Common myeloid progenitor, CD34-positive (primary cell): Measurements from ENCODE around the gene WDR54.

ENCODE experiments used
- CTCF ChIA-PET: fragments of 350-600 bp; sonication (Branson Sonifier 250); formaldehyde crosslinking; loops from one replicate; lab custom pipeline; 2021; ENCODE audit warnings: antibody characterized with exemption; lab: Charles Lee
- POLR2A ChIA-PET: fragments of 350-600 bp; sonication (Branson Sonifier 250); formaldehyde crosslinking; loops from one replicate; lab custom pipeline; 2021; ENCODE audit warnings: antibody characterized with exemption; lab: Charles Lee
- DNase-seq, 3 donors: peaks; one replicate each; pipeline versions ENCODE4 v3.0.0 to v3.0.0-alpha.2; 2013
- H3K27ac ChIP-seq, 2 experiments: 1 replicate in 1 of 2; 2 replicates in 1 of 2; pipeline ENCODE4 v1.7.0; 2013; ENCODE audit warnings: inconsistent platforms in 2 of 2, low read length in 2 of 2, mild to moderate bottlenecking in 2 of 2, low read depth in 1 of 2, moderate library complexity in 1 of 2; ENCODE audit not compliant: severe bottlenecking in 2 of 2, insufficient read depth in 1 of 2, poor library complexity in 1 of 2
- H3K27me3 ChIP-seq, 5 experiments: replicated peaks in 2 of 5; 1 replicate in 3 of 5; 2 replicates in 2 of 5; pipeline versions ENCODE4 v1.6.1 to v1.7.0; 2013; ENCODE audit warnings: low read length in 4 of 5, mild to moderate bottlenecking in 2 of 5, moderate library complexity in 2 of 5, inconsistent platforms in 1 of 5; ENCODE audit not compliant: insufficient read depth in 5 of 5, control insufficient read depth in 4 of 5
- H3K36me3 ChIP-seq, 4 experiments: 1 replicate in 2 of 4; 2 replicates in 2 of 4; pipeline versions ENCODE4 v1.6.1 to v1.7.0; 2013; ENCODE audit warnings: low read length in 3 of 4, control low read depth in 1 of 4, mild to moderate bottlenecking in 1 of 4; ENCODE audit not compliant: control insufficient read depth in 4 of 4, insufficient read depth in 4 of 4
- H3K4me1 ChIP-seq, 4 experiments: 1 replicate in 3 of 4; 2 replicates in 1 of 4; pipeline versions ENCODE4 v1.6.1 to v1.7.1; 2013; ENCODE audit warnings: low read length in 3 of 4, mild to moderate bottlenecking in 3 of 4, control low read depth in 1 of 4, inconsistent platforms in 1 of 4, moderate library complexity in 1 of 4; ENCODE audit not compliant: control insufficient read depth in 4 of 4, insufficient read depth in 4 of 4; ENCODE audit errors: control extremely low read depth in 1 of 4
- H3K4me3 ChIP-seq, 7 experiments: 1 replicate in 4 of 7; 2 replicates in 3 of 7; pipeline versions ENCODE4 v1.5.1 to v1.7.0; 2013; ENCODE audit warnings: mild to moderate bottlenecking in 7 of 7, low read length in 6 of 7, moderate library complexity in 6 of 7, inconsistent platforms in 2 of 7, low read depth in 2 of 7, control low read depth in 1 of 7; ENCODE audit not compliant: insufficient read depth in 4 of 7, control insufficient read depth in 1 of 7; ENCODE audit errors: extremely low read depth in 1 of 7
- H3K9me3 ChIP-seq, 5 experiments: 1 replicate in 4 of 5; 2 replicates in 1 of 5; pipeline versions ENCODE4 v1.6.1 to v1.7.1; 2013; ENCODE audit warnings: low read length in 4 of 5, mild to moderate bottlenecking in 2 of 5, inconsistent platforms in 1 of 5, low read depth in 1 of 5, moderate library complexity in 1 of 5; ENCODE audit not compliant: control insufficient read depth in 4 of 5, insufficient read depth in 2 of 5; ENCODE audit errors: control extremely low read depth in 1 of 5
- WGBS: methylation state at CpG from one replicate; pipeline ENCODE4 v1.1.5; 2013; ENCODE audit not compliant: insufficient coverage; 5-methylcytosine and 5-hydroxymethylcytosine counted together

The WDR54 gene

DNA sequence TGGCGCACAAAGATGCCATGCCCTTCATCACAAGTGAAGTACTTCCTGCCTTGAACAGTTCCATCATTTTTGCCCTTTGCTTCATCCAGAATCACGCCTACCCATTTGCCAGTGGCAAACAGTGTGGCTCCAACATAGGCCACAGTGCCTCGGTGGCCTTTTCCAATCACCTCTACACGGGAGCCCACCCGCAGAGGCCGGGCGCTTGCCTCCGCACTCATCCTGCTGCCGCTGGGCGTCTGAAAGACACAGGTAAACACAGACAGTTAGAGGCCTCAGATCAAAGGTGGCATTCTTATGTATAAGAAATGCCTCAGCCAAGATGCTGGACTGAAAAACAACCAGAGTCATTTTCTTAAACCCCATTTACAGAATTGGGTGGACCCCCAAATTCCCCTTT, 43.5 kb upstream of the WDR54 start:
- ChIA-PET CTCF (no interaction called here), POLR2A (no interaction called here)
- no peaks in the 10 kb centered on the region for H3K9me3 ChIP-seq
- peaks cover 0 to 15% (median 12%) of the 10 kb centered on the region in 4 experiments for H3K4me1 ChIP-seq
- DNase-seq: no peak
- no peak overlapping the region for H3K4me3 ChIP-seq
- H3K27me3 ChIP-seq: no peaks in the 10 kb centered on the region
- no peak overlapping the region for H3K27ac ChIP-seq
- peaks cover 0 to 30% (median 21%) of the 10 kb centered on the region in 4 experiments for H3K36me3 ChIP-seq
- 95% methylated on average over 10 of the region's 10 CpGs for WGBS

DNA sequence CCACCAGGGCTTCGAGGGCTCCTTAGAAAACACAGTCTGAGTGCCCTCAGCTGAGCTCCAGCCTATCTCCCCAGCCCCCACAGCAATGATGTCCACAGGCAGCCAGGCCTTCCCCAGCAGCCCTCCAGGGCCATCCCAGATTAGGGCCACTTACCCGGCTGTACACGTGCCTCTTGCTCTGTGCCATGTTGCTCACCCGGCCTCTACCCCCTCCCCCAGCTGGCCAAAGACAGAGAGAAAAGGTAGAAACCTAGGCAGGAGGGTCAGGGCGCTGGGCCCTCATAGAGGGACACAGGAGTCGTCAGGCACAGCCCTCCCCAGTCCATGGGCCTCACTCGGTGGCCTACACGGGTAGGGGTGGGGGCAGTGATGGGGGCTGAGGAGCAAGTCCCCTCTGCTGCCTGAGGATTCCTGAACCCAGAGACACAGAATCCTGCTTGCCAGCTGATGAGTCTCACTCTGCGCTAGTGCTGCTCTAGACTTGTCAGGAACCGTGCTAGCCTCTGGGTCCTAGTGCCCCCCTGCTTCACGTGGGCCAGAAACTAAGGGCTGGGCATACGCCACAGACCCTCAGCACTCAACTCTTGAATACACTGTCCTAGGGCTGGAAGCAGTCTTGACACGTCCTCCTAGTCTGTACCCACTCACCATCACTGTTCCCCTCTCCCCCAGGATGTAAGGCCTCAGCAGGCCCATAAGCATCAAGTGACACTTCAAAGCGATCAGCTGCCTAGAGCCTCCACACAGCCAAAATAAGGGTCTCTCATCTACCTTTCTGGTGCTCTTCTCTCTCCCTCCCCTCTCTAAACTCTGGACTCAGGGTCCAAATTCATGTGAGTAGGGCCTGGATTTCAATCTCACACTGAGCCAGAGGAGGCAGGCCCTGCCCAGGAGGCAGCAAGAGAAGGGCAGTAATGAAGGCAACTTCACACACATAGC, 41.4 kb upstream of the WDR54 start, which contains the start of gene DCTN1:
Gene DCTN1 (minus strand): TSS at position 461 of the 939 bp plus-strand sequence. CDS start 274 bp downstream, at position 187.
- Histone ChIP-seq H3K27ac (peak within 1 kb of the TSS; percentile 6 to 46), H3K4me3 (peak within 1 kb of the TSS in 4 of 7 experiments; percentile 20 to 64 (median 44))
- peak; percentile 12 to 55 (median 25) for DNase-seq

DNA sequence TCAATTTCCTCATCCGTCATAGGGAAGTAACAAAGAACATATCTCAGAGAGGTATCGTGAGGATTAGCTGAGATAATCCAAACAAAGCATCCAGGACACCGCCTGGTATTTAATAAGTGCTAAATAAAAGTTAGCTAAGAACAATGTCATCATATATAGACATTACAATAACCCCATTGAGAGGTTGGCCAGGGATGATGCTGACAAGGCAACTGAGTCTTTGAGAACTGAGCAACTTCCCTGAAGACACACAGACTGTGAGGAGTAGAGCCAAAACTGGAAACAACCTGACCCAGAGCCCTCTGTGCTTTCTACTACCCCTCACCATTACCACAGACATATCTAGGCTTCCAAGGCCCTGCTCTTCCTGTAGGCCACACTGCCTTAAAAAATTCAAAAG, 39.8 kb upstream of the WDR54 start:
- Histone ChIP-seq H3K9me3 (no peaks in the 10 kb centered on the region), H3K4me3 (no peak overlapping the region), H3K27ac (no peak overlapping the region), H3K27me3 (no peaks in the 10 kb centered on the region), H3K36me3 (peaks cover 0 to 36% (median 15%) of the 10 kb centered on the region in 4 experiments), H3K4me1 (peaks cover 0 to 11% (median 5%) of the 10 kb centered on the region in 4 experiments)
- no CpG with 5 or more reads among the region's 3 CpGs for WGBS
- DNase-seq: no peak
- ChIA-PET CTCF (interaction anchor here (0.6 to 1.6 kb wide), 3 partner anchors 10 to 205 kb away, joined by 4 to 5 read pairs (median 4); no protein-coding TSS in a partner anchor), POLR2A (no interaction called here)

More for the DNA sequence above, 41.4 kb upstream of the WDR54 start, which contains the start of gene DCTN1:
- no peaks in the 10 kb centered on the region for H3K9me3 ChIP-seq
- H3K4me1 ChIP-seq: peaks cover 0 to 15% (median 12%) of the 10 kb centered on the region in 4 experiments
- H3K27me3 ChIP-seq: no peaks in the 10 kb centered on the region
- 46% methylated on average over 11 of the region's 14 CpGs for WGBS
- ChIA-PET CTCF (interaction anchor here (0.8 to 1.9 kb wide), 6 partner anchors 9 to 151 kb away, joined by 3 to 4 read pairs (median 3); no protein-coding TSS in a partner anchor), POLR2A (interaction anchor here (0.6 kb wide), 1 partner anchor 53 kb away, joined by 3 read pairs; no protein-coding TSS in a partner anchor)
- peaks cover 0 to 38% (median 22%) of the 10 kb centered on the region in 4 experiments for H3K36me3 ChIP-seq

DNA sequence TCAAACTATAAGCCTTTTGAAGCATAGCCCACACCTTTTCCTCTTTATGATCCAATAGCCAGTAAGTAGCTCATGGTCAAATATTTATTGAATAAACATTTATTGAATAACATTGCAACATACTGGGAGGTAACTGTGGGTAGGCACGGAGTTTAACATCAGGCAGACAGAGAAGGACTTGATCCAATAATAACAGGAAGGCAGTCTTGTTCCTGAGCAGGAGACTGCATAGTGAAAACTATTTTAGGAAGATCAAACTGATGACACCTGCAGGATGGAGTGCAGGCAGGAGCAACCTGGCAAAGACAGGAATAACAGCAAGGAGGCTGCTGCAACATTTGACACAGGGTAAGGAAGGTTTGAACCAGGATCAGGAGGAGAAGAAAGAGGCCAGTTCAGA, 38.3 kb upstream of the WDR54 start:
- H3K27ac ChIP-seq: no peak overlapping the region
- no peaks in the 10 kb centered on the region for H3K27me3 ChIP-seq
- no peak overlapping the region for H3K4me3 ChIP-seq
- 71% methylated on average over 1 of the region's 1 CpG for WGBS
- POLR2A ChIA-PET: no interaction called here
- H3K9me3 ChIP-seq: no peaks in the 10 kb centered on the region
- peaks cover 0 to 22% (median 7%) of the 10 kb centered on the region in 4 experiments for H3K36me3 ChIP-seq
- CTCF ChIA-PET: no interaction called here
- H3K4me1 ChIP-seq: peaks cover 0 to 11% (median 5%) of the 10 kb centered on the region in 4 experiments
- no peak for DNase-seq

DNA sequence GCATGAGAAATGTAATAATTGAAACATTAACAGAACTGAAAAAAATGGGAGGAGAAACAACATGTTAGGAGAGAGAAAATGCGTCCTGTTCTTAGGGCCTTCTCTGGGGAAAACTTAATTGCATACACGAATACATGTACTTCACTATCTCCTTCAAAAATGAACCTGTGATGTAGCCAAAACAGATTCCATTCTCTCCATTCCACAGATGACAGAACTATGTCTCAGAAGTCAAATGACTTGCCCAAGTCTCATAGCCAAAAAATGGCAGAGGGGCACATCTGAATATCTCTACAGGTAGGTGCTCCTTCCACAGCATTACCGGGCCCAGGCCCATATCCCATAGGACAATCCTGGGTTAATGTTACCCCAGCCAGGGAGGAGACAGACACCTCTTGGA, 37.5 kb upstream of the WDR54 start:
- CTCF ChIA-PET: no interaction called here
- WGBS: no CpG with 5 or more reads among the region's 3 CpGs

DNA sequence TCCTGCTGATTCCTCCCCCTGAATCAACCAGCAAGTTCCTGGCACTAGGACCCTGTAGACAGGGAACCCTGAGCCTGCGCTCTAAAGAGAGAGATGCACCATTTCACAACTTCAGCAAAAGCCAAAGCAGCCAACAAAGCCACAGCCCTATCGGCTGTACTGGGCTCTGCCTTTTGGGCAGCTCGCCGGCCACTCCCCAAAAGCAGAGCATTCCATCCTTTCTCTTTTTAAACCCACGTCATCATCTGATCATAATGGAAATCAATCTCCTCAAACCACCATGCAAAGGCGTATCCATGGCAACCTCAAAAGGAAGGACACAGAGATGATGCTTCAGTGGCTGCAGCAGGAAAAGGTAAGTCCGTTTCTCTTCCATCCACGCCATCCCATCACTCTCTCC, 36.1 kb upstream of the WDR54 start:
- peaks cover 3 to 9% (median 4%) of the 10 kb centered on the region in 4 experiments for H3K4me1 ChIP-seq
- H3K27me3 ChIP-seq: no peaks in the 10 kb centered on the region
- ChIA-PET CTCF (no interaction called here), POLR2A (no interaction called here)
- H3K27ac ChIP-seq: no peak overlapping the region
- no peak overlapping the region for H3K4me3 ChIP-seq
- 89% methylated on average over 5 of the region's 8 CpGs for WGBS
- peak in 1 of 3 donors; percentile 6 for DNase-seq
- H3K36me3 ChIP-seq: peaks cover 0 to 22% (median 6%) of the 10 kb centered on the region in 4 experiments
- H3K9me3 ChIP-seq: no peaks in the 10 kb centered on the region

More for the DNA sequence above, 37.5 kb upstream of the WDR54 start:
- Histone ChIP-seq H3K27me3 (no peaks in the 10 kb centered on the region), H3K36me3 (peaks cover 0 to 22% (median 6%) of the 10 kb centered on the region in 4 experiments), H3K27ac (no peak overlapping the region), H3K9me3 (no peaks in the 10 kb centered on the region), H3K4me1 (peaks cover 0 to 11% (median 5%) of the 10 kb centered on the region in 4 experiments), H3K4me3 (no peak overlapping the region)
- no peak for DNase-seq
- POLR2A ChIA-PET: no interaction called here
